ENCODE results near the gene SERPINA9.

- no peak for TF ChIP-seq EZH2phosphoT487 (IDR thresholded peaks at IDR 0.05; ENCODE audit: insufficient read depth, low read depth)
- TF ChIP-seq EZH2 (IDR thresholded peaks at IDR 0.05; ENCODE audit: insufficient read depth, poor library complexity, severe bottlenecking): no peak
These were observed 8.5 kb upstream of the SERPINA9 start for GRCh38 chr14:94484481-94484880.

Measured in GM23248 (cell line).